GM19240 (cell line): Measurements from ENCODE around the gene VAV3.

Experiments
- DNase-seq: peaks from one replicate; pipeline ENCODE4 v3.0.0; 2011; ENCODE audit warnings: low spot score; ENCODE audit not compliant: insufficient read length

Gene VAV3

DNA sequence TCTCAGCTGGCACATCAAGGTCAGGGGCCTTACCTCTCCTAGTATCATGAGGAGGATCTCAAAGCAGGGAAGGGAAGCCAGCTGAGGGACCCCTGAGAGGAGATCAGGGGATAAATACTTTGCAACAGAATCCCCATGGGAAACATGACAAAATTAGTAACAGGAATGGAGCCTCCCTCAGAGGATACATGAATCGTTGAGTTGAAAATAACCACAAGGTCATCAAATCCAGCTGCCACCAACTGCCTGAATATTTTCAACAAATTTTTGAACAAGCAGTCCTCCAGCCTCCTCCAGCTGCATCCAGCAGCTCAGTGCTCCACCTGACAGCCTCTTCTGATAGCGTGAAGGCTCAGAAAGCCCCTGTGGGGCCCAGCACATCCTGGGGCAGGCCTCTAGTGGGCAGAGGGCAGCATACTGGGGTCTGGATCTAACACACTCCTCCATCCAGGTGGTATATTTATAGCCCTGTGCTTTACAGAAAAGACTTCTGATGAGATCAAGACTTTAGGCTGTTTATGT lies 419.9 kb downstream of the VAV3 start:
- no peak for DNase-seq

DNA sequence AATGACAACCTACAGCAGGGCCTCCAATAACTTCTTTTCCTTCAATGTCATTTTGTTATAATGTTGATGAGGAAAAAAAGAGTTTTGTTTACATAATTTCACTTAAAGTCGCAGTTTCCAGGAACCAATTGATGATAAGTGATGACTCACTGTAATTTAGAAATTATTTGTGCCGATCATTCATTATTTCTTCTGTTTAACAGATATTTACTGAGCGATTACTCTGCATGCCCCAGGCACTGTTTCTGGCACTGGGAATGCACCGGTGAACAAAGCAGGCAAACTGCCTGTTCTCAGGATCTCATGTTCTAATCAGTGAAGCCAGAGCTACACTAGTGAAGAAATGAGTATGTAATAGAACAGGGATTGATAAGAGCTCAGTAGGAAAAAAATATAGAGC lies 420.7 kb downstream of the VAV3 start:
- DNase-seq, result no peak

DNA sequence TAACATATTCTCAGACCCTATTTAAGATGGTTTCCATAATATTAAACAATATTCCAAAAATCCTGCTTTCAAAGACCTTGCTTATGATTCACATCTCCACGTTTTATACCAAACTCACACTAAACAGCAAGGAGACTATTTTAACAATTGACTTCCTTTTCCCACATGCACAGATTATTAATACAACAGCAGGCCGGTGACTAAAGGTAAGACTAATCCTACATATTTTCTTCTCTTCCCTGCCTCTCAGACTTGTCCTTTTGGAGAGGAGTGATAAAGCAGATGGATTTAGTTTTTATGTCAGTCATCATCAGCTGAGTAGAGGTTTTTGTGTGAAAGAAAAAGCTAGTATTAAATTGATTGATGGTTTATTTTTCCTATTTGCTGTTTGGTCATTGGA lies 423.6 kb downstream of the VAV3 start:
- DNase-seq, result no peak

DNA sequence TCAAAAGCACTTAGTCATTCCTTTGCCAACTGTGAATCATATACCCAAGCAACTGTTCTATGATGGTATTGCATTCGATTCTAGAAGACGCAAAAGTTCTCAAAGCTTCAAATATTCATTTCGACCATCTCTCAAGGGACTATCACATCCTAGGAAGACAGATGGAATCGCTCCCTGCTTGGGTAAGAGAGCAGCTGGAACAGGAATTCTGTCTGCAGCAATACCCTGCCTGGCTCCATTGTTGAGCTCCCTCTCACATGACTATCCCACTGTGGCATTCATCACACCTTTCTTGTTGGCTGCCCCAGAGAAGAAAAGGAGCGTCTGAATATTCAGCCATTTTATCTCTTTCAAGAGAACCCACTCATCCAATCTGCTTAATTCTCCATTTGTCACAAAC lies 426.5 kb downstream of the VAV3 start:
- no peak for DNase-seq

DNA sequence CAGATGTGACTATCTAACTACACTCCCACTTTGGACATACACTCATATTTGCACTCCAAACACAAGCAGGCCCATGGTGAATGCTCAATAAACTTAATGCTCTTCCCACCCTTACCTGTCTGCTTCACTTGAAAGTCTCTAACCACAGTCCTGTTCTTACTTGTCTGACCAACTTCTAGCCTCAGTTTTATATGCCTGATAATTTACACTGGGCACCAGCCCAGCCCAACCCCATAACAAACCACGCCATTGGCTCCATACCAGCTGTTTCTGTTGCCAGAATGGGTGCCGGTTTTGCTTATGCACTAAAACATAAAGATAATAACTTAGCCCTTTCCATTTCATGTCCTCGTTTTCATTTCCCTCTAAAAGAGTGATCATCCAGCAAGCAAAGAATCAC lies 428.7 kb downstream of the VAV3 start:
- DNase-seq, result no peak

DNA sequence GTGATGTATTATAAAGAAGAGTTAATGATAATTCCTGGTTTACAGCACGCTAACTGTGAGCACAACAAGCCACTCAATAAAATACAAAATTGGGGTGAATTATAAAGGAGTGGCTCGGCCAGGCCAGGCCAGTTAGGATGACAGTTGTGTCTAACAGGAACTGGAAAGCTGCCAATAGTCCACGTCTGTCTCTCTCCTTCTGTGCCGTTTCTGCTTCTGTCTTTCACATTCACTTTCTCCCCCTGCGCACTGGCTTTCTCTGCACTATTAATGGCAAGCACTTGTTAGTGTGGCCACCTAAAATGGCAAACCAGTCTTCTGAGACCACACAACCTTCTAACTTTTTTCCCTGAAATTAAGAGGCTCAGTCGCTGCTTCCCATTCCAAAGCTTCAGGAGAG lies 429.9 kb downstream of the VAV3 start:
- DNase-seq, result no peak

DNA sequence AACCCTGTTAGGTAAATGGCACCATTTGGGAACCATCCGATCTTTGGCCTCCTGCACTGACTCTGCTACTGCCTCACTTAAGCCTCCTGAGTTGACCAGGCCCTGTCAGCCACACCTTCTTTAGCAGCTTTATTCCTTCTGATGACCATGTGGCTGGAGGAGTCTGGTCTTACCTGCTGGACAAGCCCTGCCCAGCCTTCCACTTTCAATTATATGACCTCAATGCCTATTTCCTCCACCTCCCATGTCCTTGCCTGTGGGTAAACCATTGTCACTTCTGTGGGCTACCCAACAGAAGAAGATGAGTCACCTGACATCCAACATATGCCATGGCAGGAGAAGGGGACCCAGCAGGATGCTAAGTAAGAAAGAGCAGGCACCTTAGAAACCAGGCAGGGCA lies 430.3 kb downstream of the VAV3 start:
- DNase-seq, result no peak

DNA sequence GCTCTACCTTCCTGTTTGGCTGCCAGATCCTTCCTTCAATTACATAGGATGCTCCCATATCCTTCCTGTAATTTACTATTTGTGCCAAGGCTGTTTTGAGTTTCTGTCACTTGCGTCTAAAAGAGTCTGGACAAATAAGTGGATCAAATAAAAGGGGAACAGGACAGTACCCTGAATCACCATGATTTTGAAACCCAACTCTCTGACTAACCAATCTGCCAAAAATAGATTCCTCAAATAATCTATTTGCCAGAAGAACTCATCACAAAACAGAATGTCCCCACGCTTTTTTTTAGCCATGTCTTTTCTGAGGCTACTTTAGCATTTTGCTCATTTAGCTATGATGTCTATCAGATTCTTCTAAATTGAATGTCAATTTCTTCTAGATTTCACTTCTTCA lies 431.5 kb downstream of the VAV3 start:
- no peak for DNase-seq

DNA sequence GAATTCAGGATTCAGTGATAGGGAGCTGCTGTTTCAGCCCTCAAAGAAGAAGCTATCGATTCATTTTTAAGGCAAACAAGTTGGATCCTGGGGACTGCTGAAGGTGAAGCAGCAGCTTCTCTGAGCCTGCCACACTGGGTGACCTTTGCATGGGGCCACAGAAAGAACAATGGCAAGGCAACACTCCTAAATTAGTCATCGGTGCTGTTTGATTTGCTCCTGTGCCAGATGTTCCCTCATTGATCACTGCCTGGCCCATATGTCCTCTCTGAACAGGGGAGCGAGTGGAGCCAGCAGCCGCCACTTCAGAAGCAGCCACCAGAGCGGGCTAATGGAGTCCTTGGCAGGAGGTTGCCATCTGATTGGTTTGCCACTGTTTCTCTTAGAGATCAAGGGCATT lies 432.7 kb downstream of the VAV3 start:
- DNase-seq, result no peak

DNA sequence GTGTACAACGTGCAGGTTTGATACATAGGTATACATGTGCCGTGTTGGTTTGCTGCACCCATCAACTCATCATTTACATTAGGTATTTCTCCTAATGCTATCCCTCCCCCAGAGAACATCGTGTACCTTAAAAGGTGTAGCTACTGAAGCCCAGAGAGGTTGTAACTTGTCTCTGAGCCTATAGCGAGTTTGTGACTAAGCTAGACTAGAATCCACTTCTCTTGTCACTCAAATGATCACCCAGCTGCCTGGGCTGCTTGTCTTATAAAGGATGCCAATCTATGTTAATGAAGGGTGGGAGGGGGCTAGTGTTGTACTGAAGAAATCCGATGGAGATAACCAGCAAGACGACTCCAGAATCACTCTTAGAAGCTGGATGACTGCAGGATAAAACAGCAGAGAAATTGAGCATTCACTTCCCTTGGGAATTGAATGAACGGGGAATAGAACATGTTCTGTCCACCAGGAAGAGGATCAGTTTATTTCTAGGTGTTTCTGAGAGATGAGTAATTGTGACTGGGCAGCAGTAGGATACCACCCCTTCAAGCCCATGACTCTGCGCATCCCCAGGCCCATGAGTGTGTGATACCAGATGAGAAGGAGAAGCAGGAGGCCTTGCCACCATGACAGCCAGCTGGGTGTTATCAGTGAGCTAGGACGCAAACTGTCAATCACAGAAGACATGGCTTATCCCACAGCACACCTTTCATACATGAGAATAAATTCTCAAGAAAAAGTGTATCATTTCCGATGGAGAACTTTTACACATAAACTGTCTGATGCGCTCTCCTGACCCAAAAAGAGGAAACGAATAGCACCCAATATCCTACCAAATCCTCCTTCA lies 433.7 kb downstream of the VAV3 start:
- no peak for DNase-seq

DNA sequence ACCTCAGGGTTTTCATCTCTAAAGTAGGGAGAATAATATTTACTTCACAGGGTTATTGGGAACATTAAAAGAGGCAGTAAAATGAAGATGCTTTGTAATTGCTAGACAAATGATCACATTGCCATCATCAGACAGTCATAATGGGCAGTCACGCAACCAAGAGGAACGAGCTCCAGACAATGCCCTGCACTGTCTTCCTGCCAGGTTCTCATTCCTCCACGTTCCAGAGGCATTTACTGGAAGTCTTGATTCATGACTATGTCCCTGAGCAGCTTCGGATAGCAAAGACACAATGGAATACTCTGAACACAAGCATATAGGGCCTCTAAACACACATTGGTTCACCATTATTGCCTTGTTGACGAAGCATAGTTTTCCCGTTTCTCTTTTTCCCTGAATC lies 434.4 kb downstream of the VAV3 start:
- no peak for DNase-seq

DNA sequence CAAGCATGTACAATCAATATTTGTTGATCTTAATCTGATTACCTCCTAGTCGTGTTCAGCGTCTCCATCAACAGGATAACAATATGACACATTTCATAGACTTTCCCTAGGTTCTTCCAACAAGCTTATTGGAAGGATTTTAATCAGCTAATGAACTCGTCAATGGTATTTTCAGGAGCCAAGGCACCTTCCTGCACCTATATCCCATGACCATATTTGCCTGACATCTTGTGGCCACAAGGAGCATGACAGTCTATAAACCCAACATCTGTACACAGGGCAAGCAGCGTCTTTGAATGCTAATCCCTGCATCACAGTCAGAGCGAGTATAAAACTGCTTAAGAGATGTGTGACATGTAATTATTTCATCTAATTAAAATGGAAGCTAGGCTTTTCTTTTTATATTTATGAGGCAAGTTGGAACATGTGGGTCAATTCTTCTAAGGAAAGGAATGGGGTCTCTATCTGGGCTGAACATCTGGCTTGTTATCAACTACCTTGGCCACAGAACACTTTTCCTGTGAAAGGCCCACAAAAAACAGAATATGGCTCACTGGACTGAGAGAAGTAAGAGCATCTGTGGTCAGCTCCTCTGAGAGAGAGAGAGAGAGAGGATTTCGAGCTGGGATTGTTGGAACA lies 435.4 kb downstream of the VAV3 start:
- peak; percentile 24 for DNase-seq

DNA sequence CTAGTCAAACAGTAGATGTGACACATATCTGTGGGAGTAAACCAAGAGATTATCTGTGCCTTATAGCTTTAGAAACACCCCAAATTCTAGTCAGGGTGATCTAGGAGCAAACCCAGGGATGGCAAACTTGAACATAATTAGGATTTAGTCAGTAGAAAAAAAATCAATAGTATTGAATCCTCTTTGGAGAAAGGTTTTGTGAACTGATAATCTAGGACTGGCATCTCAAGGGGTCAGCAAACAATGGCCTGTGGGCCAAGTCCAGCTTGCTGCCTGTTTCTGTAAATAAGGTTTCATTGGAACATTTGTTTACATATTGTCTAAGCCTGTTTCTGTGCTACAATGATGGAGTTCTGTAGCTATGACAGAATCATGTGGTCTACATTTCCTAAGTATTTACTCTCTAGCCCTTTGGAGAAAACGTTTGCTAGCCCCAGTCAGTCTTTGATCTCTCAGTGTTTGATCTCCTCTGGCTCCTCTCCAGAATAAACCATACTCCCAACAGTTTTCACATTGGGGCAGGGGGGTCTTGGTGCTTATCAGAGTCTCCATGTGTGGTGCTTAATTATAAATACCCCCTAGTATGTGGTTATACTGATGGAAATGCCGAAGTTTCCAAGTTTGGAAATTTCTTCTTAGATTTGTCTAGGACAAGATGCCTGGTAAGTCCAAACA lies 438.3 kb downstream of the VAV3 start:
- no peak for DNase-seq

DNA sequence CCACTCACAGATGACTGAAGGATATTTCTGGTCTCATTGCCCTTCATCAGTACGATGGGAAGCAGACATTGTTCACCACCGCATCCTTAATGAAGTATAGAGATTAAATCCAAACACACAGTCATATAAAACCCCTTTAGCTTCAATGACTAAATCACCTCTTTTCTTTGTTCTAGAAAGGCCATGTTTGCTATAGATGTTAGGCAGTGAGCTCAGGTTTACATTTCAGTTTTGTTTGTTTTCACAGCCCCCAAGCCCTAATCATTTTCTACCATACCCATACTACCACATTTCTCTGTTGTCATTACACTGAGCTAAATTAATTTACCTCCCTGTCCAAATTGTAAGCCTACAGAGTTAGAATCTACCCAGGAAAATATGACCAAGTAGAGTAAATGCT lies 439.0 kb downstream of the VAV3 start:
- DNase-seq, result no peak

DNA sequence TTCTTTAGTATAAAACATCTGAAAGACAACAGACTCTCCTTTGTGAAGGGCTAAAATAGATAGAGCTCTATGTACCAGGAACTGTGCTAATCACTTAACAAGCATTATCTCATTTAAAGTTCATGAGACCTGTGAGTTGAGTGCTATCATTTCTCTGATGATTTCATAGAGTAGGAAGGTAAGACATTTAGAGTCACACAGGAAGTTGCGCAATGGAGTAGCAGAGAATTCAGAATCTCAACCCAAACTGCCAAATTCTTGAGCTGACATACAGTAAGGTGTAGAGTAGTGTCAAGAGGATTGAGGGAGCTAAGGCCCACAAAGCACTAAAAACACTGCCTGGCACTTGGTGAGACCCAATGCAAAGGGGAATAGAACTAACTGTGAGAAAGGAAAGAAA lies 439.8 kb downstream of the VAV3 start:
- no peak for DNase-seq

DNA sequence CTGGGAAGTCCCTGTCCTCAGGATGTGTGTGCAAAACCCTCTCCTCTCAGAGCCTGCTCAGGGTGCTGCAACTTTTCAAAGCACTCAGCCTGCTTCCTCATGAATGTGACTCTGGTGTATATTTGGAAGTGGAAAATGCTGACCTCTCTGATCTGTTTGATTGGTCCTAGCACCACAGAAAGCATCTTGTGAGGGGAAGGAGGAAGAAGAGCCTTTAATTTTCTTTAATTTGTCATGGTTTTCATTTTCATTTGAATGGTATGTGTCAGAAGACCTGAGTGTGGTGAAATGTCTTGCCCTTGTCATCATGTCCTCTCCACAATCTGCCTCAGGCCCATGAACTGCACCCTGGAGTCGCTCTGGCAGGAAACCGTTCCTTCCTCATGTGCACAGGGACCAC lies 440.7 kb downstream of the VAV3 start:
- DNase-seq, result no peak

DNA sequence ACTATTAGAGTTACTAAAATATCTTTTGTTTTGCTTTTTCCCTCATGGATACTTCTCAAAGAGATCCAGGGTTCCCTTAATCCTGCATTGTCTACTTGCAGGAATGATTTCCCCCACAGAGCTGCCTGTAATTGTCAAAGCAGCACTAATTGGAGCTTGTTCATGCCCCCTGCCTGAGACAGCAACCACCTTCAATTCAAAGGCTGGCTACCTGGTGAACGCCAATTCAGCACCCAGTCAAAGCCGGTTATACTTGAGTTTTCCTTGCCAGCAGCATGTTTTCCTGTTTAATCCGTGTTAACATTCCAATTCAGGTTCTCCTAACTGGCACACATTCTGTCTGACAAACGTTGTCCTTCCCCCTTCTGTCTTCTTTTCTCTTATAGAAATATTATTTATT lies 441.2 kb downstream of the VAV3 start:
- no peak for DNase-seq

DNA sequence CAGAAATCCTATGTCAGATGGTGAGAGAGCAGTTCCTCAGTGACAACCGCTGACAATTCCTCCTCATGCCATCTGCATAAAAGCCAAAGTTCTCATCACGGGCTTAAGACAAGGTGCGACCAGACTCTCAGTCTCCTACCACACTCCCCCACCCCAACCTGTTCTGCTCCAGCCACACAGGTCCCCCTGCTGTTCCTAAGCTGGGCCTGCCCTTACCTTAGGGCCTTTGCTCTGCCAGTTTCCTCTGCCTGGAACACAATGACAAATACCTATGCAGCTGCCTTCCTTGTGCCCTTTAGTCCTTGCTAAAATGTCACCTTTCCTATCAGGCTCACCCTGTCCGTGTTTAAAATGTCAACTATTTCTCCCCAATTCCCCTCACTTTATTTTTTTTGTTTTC lies 441.9 kb downstream of the VAV3 start:
- no peak for DNase-seq
